Measurements from ENCODE around the gene ROBO2. TPM values are rescaled to one million over a fixed set of nuclear protein-coding genes. Genes with fewer than 3 reads are reported as not detected.

ROBO2 gene
- total RNA-seq, 4 donors from 2014 or later: 0.30 to 4.3 (median 2.0) TPM

GRCh38 chr3:77420336-77420735 lies 380.4 kb downstream of the ROBO2 start:
- 92 to 95% methylated on average over 1 of the region's 1 CpG for WGBS, 2 donors
- TF ChIP-seq POLR2A (IDR thresholded peaks at IDR 0.05): no peak
- TF ChIP-seq CTCF (IDR thresholded peaks at IDR 0.05): no peak
- DNase-seq (ENCODE audit: low spot score in 2 of 2): no peak
- intact Hi-C loops (cut with DNase I; ENCODE audit: low total_unique reads): no loop called here
- no peak overlapping the region for H3K4me3 ChIP-seq (ENCODE audit: low read depth, poor library complexity, severe bottlenecking)

GRCh38 chr3:77421916-77422315 lies 382.0 kb downstream of the ROBO2 start:
- intact Hi-C loops (cut with DNase I; ENCODE audit: low total_unique reads): no loop called here
- H3K4me3 ChIP-seq (ENCODE audit: low read depth, poor library complexity, severe bottlenecking): no peak overlapping the region
- no peak for DNase-seq (ENCODE audit: low spot score in 2 of 2)
- TF ChIP-seq POLR2A (IDR thresholded peaks at IDR 0.05): no peak
- TF ChIP-seq CTCF (IDR thresholded peaks at IDR 0.05): no peak
- 84 to 86% methylated on average over 5 of the region's 5 CpGs for WGBS, 2 donors

GRCh38 chr3:77426531-77426930 lies 386.6 kb downstream of the ROBO2 start:
- H3K4me3 ChIP-seq (ENCODE audit: low read depth, poor library complexity, severe bottlenecking): no peak overlapping the region
- TF ChIP-seq CTCF (IDR thresholded peaks at IDR 0.05): no peak
- no peak for TF ChIP-seq POLR2A (IDR thresholded peaks at IDR 0.05)
- no peak for DNase-seq (ENCODE audit: low spot score in 2 of 2)
- intact Hi-C loops (cut with DNase I; ENCODE audit: low total_unique reads): no loop called here

- no peak for DNase-seq (ENCODE audit: low spot score in 2 of 2)
- intact Hi-C loops (cut with DNase I; ENCODE audit: low total_unique reads): no loop called here
- H3K4me3 ChIP-seq (ENCODE audit: low read depth, poor library complexity, severe bottlenecking): no peak overlapping the region
- no peak for TF ChIP-seq POLR2A (IDR thresholded peaks at IDR 0.05)
- no peak for TF ChIP-seq CTCF (IDR thresholded peaks at IDR 0.05)
- WGBS, 2 donors: 52 to 69% methylated on average over 3 of the region's 3 CpGs
Observed at GRCh38 chr3:77427528-77427927, 387.6 kb downstream of the ROBO2 start.

DNA sequence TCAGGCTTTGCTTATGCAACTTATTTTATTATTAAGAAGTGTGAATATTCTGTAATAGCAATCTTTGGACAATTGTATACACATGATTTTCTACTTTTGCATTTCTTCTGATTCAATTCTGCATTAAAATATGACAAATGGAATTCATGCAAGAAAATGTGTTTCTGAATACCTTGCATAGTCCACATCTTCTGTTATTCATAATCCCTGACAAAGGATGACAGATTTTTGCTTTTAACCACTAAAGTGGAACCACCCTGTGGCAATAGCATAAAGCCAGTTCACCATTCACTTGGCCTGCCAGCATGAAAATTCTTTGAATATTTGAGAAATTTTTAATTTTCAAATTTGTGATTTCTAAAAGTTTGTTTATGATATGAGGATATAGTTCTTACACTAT lies 397.0 kb downstream of the ROBO2 start:
- no peak for TF ChIP-seq POLR2A (IDR thresholded peaks at IDR 0.05)
- no peak for TF ChIP-seq CTCF (IDR thresholded peaks at IDR 0.05)
- H3K4me3 ChIP-seq (ENCODE audit: low read depth, poor library complexity, severe bottlenecking): no peak overlapping the region
- intact Hi-C loops (cut with DNase I; ENCODE audit: low total_unique reads): no loop called here
- no peak for DNase-seq (ENCODE audit: low spot score in 2 of 2)

- 76 to 83% methylated on average over 1 of the region's 1 CpG for WGBS, 2 donors
- intact Hi-C loops (cut with DNase I; ENCODE audit: low total_unique reads): no loop called here
- no peak overlapping the region for H3K4me3 ChIP-seq (ENCODE audit: low read depth, poor library complexity, severe bottlenecking)
- TF ChIP-seq CTCF (IDR thresholded peaks at IDR 0.05) (no peak), POLR2A (IDR thresholded peaks at IDR 0.05) (no peak)
- no peak for DNase-seq (ENCODE audit: low spot score in 2 of 2)
Observed at GRCh38 chr3:77446084-77446483, 406.2 kb downstream of the ROBO2 start.

Data from lower leg skin (tissue), 4 donors.